HL-60/S4 treated with phorbol 12-myristate 13-acetate at 8.2 ng/mL for 4 days and 3 days (cell line): ENCODE data around the gene IGSF21.
"Not testable (repeated sequence)": the region's sequence is repeated elsewhere in the genome, so short reads cannot be mapped to it uniquely, and the experiment has no call there.

Experiments used
- in situ Hi-C: fragments of 300-500 bp; cut with MboI; formaldehyde crosslinking; loops from 2 replicates; pipeline ENCODE4 v1.15.0; 2022; ENCODE audit warnings: low sequenced_read_pairs

IGSF21 gene

DNA sequence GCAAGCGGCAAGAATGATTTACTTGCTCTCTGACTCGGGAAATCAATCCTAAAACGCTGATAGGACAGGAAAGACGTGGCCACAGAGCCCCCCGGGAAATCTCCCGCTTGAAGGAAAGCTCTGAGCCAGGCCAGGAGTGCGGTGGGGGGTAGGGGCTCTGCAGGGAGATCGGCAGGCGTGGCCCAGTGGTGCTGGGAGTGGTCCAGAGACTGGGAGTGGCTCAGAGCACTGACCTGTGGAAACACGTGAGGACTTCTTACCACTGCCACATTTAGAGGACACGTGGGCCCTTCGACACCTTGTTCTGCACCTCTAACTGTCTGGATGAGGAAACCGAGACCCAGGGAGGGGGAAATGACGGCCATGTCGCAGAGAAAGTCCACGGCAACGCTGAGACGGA, 243.1 kb downstream of the IGSF21 start:
- in situ Hi-C loops: no loop called here

DNA sequence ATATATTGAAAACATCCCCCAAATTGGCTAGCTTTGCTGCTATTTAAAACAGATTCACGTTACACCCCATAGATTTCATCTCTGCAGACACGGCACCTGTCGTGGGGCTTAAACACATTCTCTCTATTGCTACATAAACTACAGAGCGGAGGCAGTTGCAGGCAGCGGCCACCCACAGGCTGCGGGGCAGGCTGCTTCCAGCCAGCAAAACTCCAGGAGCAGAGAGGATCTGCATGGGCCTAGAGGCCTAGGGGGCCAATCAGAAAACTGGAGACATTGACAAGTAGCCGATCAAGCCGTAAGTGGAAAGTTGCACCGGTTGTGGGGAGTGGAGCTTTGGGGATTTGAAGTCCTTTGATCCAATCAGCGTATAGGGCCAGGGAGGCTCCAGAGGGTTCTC, 244.1 kb downstream of the IGSF21 start:
- in situ Hi-C loops: no loop called here

DNA sequence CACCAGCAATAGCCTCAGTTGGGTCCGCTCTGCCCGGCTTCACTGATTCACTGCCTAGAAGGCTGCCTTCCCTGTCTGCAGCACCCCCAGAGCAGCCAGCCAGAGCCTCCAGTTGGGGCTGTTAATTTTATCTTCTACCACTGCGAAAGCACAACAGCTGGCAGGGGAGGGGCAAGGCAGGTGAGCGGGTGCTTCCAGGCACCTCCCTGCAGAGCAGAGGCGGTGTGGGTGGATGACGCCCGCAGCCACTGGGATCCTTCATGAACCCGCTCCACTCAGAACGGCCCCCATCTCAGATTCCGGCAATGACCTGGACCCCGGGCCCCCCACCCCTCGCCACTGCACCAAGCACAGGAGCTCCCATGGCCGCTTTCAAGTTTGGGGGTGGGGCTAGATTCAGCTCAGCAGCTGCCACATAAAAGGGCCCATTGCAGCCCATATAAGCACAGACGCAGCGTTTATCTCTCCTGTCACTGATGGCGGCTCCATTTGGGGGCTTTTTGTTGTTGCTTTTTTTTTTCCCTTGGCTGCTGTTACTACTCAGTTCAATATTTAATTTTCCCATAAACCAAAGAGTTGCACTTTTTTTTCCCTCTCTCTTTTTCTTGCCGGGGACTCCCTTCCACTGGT, 245.2 kb downstream of the IGSF21 start:
- in situ Hi-C loops: no loop called here

DNA sequence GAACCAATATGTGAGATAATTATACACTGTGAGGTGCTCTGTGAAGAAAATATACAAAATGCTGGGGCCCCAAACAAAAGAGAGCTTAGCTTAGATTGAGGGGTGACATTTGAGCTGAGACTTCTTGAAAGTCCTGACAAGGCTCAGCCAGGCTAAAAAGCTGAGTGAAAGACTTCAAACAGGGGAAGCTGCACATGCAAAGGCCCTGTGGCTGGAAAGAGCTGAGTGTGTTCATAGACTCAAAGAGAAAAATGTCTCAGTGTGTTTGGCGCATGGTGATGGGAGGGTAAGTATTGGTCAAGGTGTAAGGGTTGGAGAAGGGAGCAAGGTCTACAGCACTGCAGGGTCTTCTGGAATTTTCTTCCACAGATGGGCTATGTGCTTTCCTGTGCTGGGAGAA, 245.9 kb downstream of the IGSF21 start:
- in situ Hi-C loops: no loop called here

DNA sequence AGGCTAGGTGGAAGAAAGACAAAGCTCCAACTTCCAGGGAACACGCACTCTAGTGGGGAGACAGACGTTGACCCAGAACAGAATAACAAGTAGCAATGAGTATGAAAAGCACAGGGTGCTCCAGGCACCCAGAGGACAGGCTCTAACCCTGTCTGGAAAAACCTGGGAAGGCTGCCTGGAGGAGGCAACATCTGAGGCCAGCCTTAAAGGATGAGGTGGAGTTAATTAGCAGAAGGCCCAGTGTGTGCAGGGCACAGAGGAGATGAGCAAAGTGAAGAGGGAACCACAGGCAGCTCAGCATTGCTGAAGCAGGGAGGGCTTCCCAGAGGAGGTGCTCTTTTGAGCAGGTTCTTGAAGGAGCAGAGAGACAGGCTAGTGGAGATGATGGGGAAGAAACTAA, 246.4 kb downstream of the IGSF21 start:
- in situ Hi-C loops: no loop called here

DNA sequence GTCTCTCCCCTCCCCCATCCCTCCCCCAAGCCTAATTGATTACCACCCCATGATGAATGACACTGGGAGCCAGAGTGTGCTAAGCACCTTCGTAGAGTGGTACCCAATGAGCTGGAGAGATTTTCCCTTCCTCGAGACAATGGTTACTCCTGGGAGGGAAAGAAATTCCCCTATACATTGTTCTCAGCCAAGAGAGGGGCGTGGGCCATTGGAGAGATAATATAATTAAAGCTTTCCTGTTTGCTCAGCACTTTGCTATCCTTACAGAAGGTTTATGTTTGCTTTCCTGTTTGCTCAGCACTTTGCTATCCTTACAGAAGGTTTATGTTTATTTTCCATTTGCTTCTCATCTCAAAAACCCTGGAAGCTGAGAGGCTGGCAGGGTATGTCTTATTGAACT, 247.0 kb downstream of the IGSF21 start:
- in situ Hi-C loops: no loop called here

DNA sequence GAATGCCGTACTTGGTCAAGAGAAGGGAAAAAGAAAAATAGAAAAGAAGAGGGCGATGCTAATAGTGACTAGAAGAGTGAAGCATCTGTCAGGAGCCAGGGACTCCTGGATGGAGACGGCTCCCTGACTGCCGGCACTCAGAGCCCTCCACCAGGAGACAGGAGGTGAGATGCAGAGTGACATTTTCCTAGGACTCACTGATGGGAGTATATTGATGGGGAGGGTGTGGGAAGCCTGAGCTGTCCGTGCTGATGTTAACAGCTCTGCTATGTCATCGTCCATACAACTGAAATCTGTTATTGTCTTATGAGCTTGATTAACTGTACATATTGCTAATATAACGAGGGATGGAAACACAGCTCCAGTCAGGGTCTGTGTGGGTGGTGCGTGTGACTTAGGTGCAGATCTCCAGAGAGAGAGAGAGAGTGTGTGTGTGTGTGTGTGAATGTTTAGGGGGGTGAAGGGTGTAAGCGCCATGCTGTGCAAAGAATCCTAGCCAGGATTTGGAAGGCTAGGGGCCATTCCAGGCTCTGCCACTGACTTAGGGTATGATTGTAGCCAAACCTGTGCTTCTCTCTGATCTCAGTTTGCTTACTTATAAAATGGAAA, 250.1 kb downstream of the IGSF21 start:
- in situ Hi-C loops: no loop called here

DNA sequence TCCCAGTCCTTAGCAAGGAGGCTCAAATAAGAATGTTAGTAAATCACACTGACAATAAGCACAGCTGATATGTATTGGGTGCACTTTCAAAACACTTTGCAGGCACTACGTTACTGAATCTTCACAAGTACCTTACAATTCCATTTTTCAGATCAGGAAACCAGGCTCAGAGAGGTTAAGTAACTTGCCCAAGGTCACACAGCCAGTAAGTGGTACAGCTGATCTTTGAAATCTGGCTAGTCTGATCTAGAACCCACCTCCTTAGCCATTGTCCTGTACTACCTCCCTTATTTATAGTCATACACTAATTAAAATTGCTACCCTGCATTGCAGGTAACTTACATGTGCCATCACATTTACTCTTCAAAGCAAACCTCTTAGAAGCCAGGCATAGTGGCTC, 251.0 kb downstream of the IGSF21 start:
- in situ Hi-C loops: no loop called here

DNA sequence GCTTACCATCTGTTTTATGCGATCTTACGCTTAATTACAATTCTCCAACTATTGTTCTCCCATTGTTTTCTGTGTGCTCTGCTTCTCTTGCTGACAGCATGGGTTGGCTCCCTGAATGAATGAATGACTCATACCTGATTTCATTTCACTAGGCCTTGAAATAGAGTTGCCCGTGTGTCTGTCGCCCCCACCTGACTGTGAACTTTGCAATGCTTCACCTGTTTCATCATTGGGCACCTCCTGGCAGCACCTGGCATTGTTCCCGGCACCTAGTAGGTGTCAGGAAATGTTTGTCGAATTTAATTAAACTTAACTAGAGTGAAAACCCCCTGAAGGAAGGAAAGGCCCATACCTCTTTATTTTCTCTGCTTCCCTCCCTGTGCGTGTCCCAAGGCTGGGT, 252.7 kb downstream of the IGSF21 start:
- in situ Hi-C loops: no loop called here

DNA sequence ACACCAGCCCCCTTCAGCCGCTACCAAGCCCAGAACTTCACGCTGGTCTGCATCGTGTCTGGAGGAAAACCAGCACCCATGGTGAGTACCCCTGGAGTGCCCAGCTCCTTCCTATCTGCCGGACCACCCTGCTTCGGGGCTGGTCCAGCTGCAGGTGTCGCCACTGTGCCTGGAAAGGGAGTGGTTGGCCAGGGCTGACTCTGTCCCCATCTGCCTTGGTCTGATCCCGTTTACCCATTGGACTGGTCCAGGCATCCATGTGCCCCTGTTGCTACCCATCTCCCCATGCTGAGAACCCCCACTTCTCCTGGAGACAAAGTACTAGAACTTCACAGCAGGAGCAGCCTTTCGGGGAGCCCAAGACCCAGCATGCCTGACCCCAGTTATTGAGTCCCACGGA, 254.6 kb downstream of the IGSF21 start:
- in situ Hi-C loops: no loop called here

DNA sequence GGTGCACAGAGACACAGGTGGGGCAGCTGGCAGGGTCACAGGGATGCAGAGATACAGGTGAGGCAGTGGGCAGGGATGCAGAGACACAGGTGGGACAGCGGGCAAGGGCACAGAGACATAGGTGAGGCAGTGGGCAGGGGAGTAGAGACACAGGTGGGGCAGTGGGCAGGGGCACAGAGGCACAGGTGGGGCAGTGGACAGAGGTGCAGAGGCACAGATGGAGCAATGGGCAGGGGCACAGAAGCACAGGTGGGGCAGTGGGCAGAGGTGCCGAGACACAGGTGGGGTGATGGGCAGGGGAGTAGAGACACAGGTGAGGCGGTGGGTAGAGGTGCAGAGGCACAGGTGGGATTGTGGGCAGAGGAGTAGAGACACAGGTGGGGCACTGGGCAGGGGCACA, 255.8 kb downstream of the IGSF21 start:
- in situ Hi-C loops: no loop called here

DNA sequence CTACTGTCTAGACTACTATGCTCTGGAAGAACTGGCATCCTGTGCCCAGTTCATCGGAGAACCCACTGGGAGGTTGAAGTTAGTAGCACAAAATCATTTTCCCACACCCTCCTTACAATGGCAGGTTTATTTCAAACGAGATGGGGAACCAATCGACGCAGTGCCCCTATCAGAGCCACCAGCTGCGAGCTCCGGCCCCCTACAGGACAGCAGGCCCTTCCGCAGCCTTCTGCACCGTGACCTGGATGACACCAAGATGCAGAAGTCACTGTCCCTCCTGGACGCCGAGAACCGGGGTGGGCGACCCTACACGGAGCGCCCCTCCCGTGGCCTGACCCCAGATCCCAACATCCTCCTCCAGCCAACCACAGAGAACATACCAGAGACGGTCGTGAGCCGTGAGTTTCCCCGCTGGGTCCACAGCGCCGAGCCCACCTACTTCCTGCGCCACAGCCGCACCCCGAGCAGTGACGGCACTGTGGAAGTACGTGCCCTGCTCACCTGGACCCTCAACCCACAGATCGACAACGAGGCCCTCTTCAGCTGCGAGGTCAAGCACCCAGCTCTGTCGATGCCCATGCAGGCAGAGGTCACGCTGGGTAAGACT, 257.6 kb downstream of the IGSF21 start:
- in situ Hi-C loops: no loop called here

DNA sequence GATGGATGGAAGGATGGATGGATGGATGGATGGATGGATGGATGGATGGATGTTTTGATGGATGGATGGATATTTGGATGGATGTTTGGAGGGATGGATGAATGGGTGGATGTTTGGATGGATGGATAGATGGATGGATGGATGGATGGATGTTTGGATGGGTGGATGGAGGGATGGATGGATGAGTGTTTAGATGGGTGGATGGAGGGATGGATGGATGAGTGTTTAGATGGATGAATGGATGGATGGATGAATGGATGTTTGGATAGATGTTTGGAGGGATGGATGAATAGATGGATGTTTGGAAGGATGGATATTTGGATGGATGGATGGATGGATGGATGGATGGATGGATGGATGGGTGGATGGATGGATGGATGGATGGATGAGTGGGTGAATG, 264.9 kb downstream of the IGSF21 start:
- in situ Hi-C loops: not testable (repeated sequence)

DNA sequence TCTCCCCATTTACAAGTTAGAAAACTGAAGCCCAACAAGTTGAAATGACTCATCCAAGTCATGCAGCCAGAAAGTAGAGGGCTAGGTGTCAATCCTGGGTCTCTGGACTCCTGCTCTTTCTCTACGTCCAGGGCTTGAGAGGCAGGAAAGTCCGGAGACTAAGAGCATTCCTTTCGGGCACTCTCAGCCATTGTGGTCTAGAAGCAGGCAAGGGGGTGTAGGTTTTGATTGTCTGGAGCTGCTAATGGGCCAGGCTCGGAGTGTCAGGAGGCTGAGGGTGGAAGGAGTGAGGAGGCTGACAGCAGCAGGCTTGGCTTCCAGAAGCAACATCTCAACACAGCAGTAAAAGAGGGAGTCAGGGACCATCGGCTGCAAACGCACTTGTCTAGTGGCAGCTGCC, 265.6 kb downstream of the IGSF21 start:
- in situ Hi-C loops: no loop called here

DNA sequence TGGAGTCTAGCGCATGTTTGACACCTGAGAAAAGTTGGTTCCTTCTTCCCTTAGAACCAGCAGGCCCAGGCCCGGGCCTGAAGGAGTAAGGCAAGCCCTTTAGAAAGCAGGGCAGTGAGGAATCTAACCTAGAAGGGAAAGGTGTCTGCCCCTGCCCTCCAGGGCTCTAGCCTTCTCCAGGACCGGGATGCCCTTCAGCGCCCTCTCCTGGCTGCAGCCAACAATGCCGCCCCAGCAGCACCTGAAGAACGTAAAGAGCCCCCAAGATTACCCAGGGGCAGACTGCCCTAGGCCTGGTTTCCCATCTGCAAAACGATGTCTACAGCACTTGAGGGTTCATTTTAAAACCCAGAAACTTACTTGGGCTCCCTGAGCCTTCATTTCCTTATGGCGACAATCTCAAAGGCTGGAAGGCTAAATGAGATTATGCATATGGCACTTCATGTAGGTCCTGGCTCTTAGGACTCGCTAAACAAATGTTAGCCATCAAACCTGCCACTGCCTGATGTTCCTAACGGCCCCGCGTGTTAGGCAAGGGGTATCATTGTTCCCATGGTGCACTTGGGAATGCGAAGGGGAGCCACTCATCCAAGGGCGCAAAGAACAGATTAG, 266.4 kb downstream of the IGSF21 start:
- in situ Hi-C loops: no loop called here

DNA sequence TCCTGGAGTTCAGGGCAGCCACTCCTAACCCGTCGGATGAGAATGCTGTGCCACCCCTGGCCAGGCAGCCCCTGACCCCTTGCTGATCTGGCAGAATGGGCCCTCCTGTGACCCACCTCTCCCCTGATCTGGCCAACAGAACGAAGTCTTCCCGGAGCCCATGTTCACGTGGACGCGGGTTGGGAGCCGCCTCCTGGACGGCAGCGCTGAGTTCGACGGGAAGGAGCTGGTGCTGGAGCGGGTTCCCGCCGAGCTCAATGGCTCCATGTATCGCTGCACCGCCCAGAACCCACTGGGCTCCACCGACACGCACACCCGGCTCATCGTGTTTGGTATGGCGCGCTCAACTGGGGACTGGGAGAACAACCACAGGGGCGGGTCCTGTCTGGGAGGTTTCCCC, 269.1 kb downstream of the IGSF21 start:
- in situ Hi-C loops: no loop called here

DNA sequence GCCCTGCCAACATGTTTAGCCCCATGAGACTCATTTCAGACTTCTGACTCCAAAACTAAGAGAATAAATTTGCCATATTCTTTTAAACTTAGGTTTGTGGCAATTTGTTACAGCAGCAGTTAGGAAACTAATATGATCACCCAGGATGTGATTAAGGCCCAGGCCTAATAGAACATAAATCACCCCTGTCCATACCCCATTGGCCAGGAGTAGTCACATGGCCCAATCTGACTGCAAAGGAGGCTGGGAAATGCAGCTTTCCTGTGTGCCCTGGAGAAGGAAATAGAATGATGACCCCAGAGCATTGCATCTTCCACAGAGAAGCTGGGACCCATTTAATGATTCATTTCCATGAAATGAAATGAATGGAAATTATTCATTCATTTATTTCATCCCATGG, 272.7 kb downstream of the IGSF21 start:
- in situ Hi-C loops: no loop called here

DNA sequence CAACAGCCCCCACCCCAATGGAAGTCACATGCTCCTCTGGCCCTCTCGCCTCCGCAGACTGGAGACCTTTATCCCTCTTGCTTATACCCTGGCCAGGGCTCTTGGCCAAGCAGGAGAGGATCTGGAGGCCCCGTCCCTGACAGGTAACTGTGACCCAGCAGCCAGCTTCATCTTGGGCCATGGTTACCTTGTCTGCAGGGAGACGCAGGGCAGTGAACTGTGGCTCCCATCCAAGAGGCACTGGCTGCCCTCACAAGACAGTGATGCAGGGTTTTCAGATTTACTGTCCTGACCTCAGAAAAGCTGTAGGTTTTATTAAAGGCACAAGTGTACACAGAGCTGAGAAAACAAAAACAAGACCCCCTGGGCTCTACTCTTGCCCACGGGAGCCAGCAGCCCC, 276.5 kb downstream of the IGSF21 start:
- in situ Hi-C loops: no loop called here

DNA sequence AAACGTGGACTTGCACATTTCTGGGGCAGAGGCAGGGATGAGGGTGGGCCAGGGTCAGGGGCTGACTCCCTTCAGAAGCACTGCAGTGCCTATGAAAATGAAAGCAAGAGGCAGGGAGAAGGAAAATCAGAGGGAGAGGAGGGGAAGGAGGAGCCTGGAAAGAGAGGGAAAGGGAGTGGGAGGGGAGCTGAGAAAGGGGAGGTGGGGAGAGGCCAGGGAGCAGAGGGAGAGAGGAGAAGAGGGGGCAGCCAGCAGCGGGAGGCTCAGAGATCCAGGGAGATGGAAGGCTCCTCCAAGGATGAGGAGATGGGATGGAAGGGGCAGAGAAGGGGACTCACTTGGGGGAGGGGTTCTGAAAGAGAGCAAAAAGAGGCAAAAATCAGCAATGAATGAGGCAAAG, 276.9 kb downstream of the IGSF21 start:
- in situ Hi-C loops: no loop called here

DNA sequence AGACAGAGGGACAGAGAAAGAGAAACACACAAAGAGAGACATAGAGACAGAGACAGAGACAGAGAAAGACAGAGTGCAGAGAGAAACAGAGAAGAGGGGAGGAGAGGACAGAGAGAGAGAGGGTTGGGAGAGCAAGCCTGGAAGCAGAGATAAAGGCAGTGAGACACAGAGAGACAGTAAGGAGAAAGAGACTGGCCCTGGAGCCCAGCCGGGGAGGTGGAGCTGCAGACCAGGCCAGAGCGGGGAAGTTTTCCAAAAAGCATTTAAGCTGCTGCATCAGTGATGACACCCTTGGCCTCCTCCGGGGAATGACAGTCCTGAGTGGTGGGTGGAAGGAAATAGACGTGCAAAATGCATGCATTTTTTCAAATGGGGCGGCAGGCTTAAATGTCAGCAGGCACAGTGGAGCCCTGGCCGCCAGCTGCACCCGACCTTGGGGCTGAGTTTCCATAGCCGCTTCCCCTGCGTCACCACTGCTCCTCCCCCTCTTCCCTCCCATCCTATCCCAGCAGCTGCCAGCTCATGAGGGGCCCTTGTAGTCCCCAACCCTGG, 277.7 kb downstream of the IGSF21 start:
- in situ Hi-C loops: no loop called here

DNA sequence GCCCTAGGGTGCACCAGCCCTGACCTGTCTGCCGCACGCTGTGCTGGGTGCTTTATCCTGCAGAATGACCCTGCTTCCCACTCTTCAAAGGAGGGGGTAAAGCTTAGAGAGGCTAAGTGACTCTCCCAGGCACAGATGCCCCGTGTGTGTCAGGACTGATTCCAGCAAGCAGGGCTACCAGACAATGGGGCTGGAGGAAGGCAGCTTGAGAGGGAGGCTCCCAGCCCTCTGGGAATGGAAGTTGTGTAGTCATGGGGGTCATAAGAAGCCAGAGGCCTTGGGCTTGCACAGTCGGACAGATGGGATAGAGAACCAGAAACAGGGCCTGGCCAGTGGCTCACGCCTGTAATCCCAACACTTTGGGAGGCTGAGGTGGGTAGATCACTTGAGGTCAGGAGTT, 279.0 kb downstream of the IGSF21 start:
- in situ Hi-C loops: no loop called here

DNA sequence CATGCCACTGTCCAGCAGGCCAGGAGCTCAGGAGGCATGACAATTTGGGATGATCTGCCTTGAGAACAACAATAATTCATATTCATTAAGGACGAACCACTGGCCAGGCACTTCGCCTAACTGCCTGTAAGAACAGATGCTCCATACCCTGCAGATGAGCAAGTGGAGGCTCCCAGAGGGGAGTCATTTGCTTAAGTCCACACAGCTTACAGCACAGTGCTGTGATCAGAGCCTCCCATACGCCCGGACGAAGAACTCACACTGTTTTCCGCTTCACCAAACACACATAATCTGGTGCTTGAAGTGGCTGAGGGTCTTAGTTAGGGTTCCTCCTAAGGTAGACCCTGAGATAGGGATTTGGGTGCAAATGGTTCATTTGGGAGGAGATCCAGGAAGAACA, 279.7 kb downstream of the IGSF21 start:
- in situ Hi-C loops: no loop called here
